COLO668 (cell line): ENCODE measurements around the gene USP24.
"Not testable (repeated sequence)": the region's sequence is repeated elsewhere in the genome, so short reads cannot be mapped to it uniquely, and the experiment has no call there.

Experiments used
- DNase-seq: peaks from one replicate; lab custom pipeline; 2025; ENCODE audit not compliant: unreplicated experiment; lab: John Stamatoyannopoulos, UW

USP24 gene

GRCh38 chr1:55200667-55201066 is 14.5 kb downstream of the USP24 start:
- no peak for DNase-seq

DNA sequence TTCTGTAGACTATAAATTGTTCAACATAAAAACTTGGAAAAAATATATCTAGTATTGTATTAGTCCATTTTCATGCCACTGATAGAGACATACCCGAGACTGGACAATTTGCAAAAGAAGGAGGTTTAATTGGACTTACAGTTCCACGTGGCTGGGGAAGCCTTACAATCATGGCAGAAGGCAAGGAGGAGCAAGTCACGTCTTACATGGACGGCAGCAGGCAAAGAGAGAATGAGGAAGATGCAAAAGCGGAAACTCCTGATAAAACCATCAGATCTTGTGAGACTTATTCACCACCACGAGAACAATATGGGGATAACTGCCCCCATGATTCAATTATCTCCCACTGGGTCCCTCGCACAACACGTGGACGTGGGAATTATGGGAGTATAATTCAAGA is 15.4 kb downstream of the USP24 start:
- not testable (repeated sequence) for DNase-seq

GRCh38 chr1:55198044-55198443 is 17.1 kb downstream of the USP24 start:
- no peak for DNase-seq

GRCh38 chr1:55197099-55197498 is 18.1 kb downstream of the USP24 start:
- no peak for DNase-seq

DNA sequence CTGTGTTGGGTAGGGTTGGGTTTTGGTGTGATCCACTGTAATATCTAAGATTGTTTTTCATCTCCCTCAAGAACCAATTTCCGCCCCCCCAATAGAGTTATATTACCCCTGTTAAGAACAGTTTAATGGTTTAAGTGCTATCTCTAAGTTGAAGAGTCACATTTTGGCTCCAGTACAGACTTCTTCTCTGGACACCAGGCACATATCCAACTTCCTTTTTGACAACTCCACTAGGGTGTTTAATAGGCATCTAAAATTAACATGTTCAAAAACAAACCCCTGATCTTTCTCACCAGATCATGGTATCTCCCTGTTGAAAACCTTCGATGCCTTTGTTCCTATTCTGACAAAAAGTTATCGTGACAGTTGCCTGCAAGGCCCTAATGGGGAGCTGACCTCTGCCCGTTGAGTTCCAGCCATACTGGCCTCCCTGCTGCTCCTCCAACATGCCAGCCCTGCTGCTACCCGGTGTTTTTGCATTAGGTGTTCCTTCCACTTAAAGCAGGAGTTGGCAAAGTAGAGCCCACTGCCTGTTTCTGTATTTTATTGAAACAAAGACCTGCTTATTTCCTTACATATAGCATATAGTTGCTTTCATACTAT is 18.6 kb downstream of the USP24 start:
- DNase-seq: no peak

DNA sequence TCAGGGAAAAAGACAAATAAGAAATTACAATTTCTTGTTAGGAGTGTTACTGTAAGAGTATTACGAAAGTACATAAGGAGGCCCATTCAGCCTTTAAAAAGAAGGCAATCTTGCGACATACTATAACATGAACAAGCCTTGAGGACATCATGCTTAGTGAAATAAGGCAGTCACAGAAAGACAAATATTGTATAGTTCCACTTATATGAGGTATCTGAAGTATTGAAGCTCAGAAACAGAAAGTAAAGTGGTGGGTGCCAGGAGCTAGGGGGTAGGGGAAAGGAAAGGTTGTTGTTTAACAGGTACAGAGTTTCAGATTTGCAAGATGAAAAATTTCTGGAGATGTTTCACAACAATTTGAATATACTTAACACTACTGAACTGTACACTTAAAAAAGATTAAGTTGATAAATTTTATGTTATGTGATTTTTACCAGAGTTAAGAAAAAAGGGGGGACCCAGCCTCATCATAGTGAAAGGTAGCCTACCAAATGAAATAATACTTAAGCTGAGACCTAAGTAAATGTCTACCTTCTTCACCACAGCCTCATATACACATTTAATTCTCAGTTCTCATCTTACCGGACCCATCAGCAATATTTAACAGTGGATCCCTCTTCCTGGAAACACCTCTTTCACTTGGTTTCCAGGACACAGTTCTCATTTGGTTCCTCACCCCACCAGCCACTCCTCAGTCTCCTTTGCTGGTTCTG is 19.5 kb downstream of the USP24 start:
- no peak for DNase-seq

DNA sequence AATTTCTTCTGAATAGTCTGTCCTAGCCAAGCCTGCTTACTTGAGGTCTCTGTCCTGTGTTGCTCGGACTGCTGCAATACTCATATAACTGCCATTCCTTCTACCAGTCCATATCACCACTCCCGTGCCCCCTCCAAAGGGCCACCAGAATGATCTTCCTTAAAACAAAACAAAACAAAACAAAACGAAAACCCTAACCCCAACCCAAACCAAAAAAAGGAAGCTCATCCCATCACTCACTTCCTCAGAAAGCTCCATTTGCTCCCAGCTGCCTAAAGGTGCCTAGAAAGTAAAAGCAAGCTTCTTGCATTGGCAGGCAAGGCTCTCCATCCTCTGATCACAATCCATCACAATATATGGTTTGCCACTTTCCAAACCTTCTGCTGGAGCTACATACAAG is 20.3 kb downstream of the USP24 start:
- DNase-seq: no peak

DNA sequence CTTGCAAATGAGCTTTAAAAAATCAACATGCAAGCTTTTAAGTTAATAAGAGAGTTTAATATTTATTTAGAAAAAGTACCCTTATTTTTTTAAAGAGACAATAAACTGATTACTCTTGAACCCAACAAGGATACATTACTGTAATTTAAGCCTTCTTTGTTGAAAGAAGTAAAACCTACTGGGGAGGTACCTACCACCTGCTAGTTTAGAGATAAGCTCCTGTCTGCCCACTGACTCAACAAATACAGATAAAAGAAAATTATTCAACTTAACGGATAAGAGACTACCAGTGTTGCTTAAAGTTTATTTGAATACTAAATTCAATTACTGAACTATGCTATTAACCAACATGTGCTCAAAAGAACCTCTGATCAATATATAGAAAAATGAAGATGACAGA is 23.1 kb downstream of the USP24 start:
- no peak for DNase-seq

- DNase-seq: not testable (repeated sequence)
These were observed 23.8 kb downstream of the USP24 start for GRCh38 chr1:55191219-55191952.

- no peak for DNase-seq
These were observed 25.1 kb downstream of the USP24 start for GRCh38 chr1:55190109-55190508.

GRCh38 chr1:55188909-55189308 is 26.3 kb downstream of the USP24 start:
- DNase-seq: no peak

DNA sequence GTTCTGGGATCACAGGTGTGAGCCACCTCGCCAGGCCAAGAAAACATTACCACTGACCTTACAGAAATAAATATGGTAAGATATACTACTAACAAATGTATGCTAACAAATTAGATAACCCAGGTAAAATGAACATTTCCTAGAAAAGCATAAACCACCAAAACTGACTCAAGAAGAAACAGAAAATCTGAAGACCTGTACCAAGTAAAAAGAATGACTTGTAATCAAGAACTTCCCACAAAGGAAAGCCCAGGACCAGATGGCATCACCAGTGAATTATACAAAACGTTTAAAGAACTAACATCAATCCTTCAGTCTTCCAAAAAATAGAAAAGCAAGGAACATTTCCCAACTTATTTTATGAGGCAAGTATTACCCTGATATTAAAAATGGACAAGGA is 29.3 kb downstream of the USP24 start:
- no peak for DNase-seq

GRCh38 chr1:55184859-55185258 is 30.3 kb downstream of the USP24 start:
- DNase-seq: no peak

GRCh38 chr1:55181666-55182065 is 33.5 kb downstream of the USP24 start:
- DNase-seq: no peak

GRCh38 chr1:55180075-55180670 is 35.0 kb downstream of the USP24 start:
- DNase-seq: no peak

DNA sequence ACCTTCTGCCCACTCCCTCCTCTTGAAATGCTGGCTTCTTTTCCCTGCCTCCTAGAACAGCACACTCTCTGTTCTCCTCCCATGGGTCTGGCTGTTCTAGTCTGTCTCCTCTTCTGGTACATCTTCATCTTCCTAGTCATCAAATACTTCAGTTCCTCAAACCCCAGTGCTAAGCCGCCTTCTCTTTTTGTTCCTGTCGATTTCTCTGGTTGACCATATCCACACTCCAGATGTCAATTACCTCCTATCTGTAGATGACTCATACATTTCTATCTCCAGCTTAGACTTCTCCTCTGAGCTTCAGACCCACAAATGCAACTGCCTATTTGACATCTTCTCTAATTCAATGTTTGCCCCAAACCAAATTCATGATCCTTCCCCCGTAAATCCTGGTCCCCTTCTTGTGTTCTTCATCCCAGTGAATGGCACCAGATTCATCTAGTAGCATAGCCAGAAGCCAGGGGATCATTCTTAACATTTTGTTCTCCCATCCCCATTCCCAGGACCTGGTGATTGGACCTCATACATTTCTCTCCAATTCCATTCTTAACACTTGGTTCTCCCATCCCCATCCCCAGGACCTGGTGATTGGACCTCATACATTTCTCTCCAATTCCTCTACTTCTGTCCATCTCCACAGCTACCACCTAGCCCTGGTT is 35.9 kb downstream of the USP24 start:
- no peak for DNase-seq

GRCh38 chr1:55172687-55173086 is 42.5 kb downstream of the USP24 start:
- no peak for DNase-seq

- no peak for DNase-seq
These were observed 42.9 kb downstream of the USP24 start for GRCh38 chr1:55172272-55172671.

DNA sequence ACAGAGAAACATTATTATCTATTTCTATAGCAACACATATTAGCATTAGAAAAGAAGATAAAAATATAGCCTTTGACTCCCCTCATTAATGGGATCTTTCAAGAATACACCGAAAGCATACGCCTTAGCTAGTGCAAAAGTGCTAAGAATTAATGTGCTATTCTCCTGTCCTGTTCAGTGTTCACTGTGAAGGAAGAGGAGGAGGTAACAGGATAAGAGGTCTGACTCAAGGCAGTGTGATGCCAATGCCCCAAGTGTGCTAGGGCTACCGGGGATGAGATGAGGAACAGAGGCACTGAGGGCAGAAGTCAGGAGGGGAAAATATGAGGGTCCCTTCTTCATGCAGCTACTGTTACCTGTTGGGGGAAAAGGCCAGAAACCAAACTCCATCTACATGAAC is 43.5 kb downstream of the USP24 start:
- no peak for DNase-seq

DNA sequence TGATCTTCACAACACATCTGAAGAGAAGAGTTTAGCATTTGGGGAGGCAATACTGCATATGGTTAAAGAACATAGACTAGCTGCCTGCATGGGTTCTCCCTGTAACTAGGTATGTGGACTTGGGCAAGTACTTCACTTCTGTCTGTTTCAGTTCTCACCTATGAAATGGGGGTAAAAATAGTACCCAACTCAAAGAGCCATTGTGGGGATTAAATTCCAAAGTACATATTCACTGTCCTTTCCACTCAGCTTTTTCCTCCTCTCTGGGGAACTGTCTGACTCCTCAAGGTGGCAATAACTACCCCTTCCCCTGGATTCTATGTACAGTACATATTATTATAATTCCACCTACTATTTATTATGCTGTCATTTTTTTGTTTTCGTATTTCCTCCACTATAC is 44.7 kb downstream of the USP24 start:
- DNase-seq: no peak

- no peak for DNase-seq
These were observed 46.0 kb downstream of the USP24 start for GRCh38 chr1:55169126-55169525.
